Activated CD8-positive, alpha-beta memory T cell treated with anti-CD3 and anti-CD28 coated beads for 4 hours (primary cell): ENCODE measurements around the gene PGGHG.
"Not testable (repeated sequence)": the region's sequence is repeated elsewhere in the genome, so short reads cannot be mapped to it uniquely, and the experiment has no call there.

Experiments used
- DNase-seq, 2 donors: peaks; one replicate each; pipeline ENCODE4 v3.0.0-alpha.2; 2020; ENCODE audit warnings: low read depth in 2 of 2

Gene PGGHG

GRCh38 chr11:288478-289397 lies at the start of gene PGGHG:
Gene PGGHG, plus strand, starts transcription at chr11:289126. Its CDS starts 691 bp downstream, at chr11:289817.
- peak in 1 of 2 donors; percentile 30 for DNase-seq

DNA sequence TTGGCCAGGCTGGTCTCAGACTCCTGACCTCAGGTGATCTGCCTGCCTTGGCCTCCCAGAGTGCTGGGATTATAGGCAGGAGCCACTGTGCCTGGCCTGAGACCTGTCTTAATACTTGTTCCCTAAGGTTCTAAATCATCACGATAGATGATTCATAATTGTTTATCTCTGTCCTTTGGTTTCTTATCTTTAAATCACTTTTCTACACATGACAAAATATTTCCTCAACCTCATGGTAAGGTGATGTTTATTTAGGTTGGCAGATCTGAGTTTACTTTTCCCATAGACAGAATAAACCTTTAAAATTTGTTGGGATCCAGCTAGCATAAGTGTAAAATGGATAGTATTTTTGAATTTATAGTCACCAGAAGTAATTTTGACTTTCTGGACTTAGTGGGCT lies 48.6 kb upstream of the PGGHG start:
- DNase-seq = no peak

- no peak for DNase-seq
These were observed 47.3 kb upstream of the PGGHG start for GRCh38 chr11:241634-242033.

DNA sequence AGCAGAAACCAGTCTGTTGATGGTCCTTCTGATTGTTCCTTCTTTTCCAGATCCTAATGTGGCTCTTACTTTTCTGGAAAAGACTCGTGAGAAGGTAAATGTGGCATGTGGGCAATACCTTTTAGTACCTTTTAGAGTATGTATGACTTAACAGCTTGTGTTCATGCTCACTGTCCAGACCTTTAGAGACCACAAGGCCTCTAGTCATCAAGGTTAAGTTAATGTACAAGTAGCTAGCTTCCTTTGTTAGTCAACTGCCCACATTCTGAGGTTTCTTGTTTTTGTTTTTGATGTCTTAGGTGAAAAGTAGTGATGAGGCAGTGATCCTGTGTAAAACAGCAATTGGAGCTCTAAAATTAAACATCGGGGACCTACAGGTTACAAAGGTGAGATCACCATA lies 44.5 kb upstream of the PGGHG start:
- no peak for DNase-seq

DNA sequence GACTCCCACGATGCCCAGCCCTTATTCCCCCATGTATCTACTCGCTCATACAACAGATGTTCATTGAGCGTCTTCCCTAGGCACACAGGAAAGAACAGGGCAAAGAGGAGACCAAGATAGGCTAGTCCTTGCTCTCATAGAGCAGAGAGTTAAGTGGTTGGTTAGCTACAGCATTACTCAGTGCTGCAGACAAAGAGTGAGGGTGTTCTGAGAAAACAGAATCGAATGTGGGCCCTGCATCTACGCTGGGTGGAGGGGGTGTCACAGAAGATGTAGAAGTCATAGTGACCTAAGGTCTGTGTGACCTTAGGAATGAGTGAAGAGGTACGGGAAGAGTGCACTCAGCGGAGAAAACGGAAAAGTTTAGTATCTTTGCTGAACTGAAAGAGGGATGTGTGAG lies 39.9 kb upstream of the PGGHG start:
- no peak for DNase-seq

GRCh38 chr11:250274-250673 lies 38.7 kb upstream of the PGGHG start:
- no peak for DNase-seq

DNA sequence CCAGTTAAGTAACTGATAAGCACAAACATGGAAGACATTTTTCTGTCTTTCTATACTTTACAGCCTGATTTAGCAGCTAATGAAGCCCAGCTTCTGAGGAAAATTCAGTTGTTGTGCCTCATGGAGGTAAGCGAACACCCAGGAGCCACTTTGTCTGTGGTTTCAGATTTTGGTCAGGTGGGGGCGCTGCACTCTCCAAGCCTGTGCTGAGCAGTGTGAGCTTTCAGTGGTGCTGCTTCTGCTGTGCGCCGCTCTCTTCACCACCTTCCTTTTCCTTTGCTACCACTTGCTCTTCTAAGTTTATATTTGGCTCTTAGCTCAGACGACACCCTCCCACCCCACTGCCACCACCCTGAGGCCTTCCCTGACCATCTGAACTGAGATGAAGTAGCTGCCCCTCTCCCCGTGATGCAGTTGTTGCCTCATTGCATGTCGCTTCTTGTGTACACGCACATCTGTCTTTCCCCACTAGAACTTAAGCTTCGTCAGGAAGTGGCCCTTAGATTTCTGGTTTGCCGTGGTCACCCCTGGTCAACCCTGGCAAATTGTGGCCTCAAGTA lies 38.1 kb upstream of the PGGHG start:
- peak; percentile 65 to 68 for DNase-seq

DNA sequence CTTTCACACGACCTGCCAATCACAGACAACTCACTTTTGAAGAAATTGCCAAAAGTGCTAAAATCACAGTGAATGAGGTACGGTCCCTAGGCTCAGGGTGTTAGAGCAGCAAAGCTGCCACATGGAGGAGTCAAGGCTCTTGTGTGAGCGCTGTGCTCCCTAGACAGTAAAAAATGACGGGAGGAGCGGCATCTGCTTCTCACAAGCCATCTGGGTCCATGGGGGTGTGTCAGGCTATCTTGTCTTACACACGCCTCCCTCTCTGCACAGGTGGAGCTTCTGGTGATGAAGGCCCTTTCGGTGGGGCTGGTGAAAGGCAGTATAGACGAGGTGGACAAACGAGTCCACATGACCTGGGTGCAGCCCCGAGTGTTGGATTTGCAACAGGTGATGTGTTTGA lies 37.4 kb upstream of the PGGHG start:
- DNase-seq = no peak

DNA sequence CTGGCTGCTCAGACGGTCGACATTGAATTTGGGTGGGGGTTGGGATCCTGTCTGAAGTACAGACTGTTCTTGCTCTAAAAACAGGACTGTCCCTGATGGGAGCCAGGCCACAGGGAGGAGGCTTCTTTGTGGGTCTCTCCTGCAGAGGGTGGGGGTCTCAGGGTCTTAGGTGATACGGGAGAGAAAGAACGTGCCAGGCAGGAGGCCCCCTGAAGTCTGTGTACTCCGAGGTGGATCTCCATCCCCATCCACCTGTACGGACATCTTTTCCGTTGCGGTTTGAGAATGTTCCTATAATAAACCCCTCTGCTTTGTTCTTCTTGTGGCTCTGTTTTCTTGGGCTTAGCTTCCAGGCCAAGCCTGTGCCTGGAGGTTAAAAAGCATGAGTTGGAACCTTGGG lies 36.3 kb upstream of the PGGHG start:
- DNase-seq = no peak

- no peak for DNase-seq
These were observed 35.6 kb upstream of the PGGHG start for GRCh38 chr11:253160-253885.

GRCh38 chr11:253886-254270 lies 35.0 kb upstream of the PGGHG start:
- no peak for DNase-seq

DNA sequence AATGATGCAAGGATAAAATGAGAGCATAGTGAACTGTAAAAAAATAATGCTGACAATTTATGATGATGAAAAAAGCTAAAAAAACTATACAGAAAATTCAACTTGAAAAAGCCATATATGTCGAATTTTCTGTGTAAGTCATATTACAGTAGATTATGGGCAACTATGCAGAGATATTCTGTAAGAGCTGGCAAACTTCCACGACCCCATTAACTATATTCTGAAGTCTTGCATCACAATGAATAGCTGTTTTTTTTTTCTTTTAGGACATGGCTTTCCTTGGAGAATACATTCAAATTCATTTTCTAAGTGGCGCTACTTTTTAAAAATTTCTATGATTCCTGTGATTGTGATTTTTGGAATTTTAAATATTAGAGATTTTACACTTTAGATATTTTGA lies 33.8 kb upstream of the PGGHG start:
- DNase-seq = no peak

GRCh38 chr11:255816-256215 lies 33.1 kb upstream of the PGGHG start:
- DNase-seq = no peak

DNA sequence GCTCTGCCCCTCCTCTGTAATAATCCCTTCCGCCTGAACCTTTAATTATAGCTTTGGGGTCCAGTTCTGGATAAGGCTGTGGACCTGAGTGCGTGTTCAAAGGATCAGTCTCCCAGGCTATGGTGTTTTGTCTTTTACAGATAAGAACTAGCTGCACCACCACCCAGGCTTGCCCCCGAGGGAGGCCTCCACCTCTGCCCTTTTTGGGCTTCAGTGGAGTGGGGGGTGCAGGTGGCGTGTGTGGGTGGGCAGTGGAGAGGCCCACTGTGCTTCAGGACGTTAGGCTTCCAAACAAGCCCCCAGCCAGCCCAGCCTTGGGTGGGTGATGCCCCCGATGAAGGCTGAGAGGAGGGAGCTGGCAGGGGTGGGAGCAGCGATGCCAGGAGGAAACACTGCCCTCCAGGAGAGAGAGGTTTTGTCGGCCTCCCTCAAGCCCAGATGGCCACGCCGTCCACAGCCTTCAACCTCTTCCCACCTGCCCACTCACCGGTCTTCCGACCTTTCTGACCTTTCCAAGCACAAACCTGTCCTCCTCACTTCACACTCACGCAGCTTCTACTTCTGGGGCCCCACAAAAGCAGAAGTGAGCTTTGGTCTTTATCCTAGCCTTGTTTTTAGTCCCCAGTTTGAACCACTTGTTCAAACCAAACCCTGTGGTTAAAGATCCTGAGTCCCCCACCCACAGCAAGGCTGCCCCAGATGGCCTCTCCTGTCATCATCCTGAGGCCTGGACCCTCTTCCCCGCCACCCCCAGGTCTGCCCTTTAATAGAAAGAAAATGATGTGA lies 31.8 kb upstream of the PGGHG start:
- no peak for DNase-seq

DNA sequence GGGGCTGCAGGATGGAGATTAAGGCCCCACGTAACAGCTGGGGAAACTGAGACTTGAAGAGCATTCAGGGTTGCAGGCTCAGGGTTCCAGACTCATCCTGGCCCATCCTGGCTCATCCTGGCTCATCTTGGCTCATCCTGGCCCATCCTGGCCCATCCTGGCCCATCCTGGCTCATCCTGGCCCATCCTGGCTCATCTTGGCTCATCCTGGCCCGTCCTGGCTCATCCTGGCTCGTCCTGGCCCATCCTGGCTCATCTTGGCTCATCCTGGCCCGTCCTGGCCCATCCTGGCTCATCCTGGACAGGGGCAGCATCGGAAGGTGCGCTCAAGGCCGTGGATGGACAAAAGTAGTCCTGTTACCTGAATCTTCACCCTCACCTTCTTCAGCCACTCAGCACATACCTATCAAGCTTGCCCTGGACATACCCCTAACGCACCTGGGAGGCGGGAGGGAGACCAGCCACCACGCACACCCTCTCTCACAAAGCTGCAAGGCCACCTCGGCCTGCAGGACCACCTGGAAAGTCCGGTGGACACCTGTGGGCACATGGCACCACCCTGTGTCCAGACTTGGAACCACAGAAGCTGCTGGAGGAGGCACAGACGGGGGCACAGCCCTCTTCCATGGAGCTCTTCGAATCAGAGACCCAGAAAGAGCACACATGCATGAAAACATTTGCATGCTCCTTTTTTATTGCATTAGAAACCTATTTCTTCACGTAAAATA lies 31.0 kb upstream of the PGGHG start:
- DNase-seq = no peak

DNA sequence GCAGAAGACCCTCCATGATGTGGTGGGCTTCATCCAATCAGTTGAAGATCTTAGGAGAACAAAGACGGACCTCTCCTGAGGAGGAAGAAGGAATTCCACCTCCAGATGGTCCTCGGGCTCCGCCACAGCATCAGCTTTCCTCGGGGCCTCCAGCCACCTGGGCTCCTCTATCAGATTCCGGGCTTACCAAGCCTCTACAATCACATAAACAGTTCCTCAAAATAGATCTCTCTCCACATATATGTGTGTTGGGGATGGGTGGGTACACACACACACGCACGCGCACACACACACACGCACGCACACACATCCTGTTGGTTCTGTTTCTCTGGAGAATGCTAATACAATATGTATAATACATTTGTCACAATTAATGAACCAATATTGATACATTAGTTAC lies 29.5 kb upstream of the PGGHG start:
- no peak for DNase-seq

DNA sequence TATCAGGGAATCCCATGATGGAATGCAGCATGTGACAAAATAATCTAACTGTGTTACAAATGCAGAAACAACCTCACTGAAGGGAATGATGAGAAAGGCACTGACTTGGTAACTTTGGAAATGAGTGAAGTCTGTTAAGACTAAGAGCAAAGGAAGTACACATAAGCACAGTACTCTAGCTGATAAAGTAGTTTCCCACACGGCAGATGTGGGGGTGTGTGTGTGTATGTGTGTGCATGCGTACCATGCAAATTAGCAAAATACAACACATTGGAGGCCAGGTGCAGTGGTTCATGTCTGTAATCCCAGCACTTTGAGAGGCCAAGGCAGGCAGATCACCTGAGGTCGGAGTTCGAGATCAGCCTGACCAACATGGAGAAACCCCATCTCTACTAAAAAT lies 27.3 kb upstream of the PGGHG start:
- DNase-seq = no peak

DNA sequence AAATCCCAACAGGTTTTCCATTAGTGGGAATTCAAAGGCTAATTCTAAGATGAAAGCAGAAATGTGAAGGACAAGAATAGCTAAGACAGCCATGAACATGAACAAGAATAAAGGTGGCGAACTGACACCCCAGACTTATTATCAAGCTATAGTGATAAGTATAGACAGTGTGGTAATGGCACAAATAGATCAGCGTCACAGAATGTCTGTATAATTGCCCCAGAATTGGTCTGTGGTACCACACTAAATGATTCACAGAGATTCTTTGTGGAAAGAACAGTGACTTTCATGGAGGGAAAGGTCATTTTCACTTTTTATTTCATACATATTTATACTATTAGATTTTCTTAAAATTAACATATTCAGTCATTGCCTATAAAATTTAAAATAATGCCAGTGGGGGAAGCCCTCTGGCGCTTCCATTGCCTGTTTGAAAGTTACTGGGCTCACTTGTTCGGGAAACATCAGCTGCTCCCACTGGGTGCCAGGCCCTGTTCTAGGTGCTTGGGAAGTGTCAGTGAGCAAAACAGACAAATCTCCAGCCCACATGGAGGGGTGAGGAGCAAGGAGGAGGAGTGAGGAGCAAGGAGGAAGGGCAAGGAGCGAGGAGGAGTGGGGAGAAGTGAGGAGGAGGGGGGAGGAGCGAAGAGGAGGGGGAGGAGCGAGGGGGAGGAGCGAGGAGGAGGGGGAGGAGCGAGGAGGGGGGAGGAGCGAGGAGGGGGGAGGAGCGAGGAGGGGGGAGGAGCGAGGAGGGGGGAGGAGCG lies 22.1 kb upstream of the PGGHG start:
- DNase-seq = no peak

DNA sequence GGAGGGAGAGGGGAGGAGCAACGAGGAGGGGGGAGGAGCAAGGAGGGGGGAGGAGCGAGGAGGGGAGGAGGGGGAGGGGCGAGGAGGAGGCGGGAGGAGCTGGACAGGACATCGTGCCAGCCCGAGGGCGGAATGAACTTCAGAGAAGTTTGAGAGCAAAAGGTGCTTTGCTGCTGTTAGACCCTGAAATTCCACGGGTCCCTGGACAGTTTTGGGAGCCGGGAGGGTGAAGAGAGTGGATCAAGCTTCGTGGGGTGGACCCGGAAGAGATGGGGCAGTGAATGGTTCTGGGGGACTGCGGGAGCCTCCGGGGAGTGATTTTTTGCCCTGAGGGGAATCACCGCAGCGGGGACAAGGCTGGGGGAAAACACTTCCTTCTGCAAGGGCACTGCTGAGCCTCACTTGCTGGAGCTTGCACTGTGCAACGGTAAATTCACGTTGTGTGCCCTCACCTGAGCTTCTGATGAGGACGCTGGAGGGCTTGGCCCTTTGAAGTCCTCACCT lies 21.4 kb upstream of the PGGHG start:
- no peak for DNase-seq

GRCh38 chr11:268716-269145 lies 20.2 kb upstream of the PGGHG start:
- DNase-seq = not testable (repeated sequence)
